OCI-LY3 (cell line): ENCODE data around the gene CCBE1.

ENCODE experiments used
- EZH2phosphoT487 ChIP-seq: fragments of 200-600 bp; shearing (Covaris generic); IDR thresholded peaks from 2 replicates; pipeline ENCODE4 v1.6.1; 2018; ENCODE audit warnings: antibody characterized with exemption, mixed run types, low read depth
- TF ChIP-seq, protein P1 (sequence below): fragments of 200-600, 300-600 bp; sonication (generic); IDR thresholded peaks from 2 replicates; pipeline ENCODE4 v1.5.1; 2014; ENCODE audit warnings: antibody characterized with exemption, low read length, low read depth

DNA sequence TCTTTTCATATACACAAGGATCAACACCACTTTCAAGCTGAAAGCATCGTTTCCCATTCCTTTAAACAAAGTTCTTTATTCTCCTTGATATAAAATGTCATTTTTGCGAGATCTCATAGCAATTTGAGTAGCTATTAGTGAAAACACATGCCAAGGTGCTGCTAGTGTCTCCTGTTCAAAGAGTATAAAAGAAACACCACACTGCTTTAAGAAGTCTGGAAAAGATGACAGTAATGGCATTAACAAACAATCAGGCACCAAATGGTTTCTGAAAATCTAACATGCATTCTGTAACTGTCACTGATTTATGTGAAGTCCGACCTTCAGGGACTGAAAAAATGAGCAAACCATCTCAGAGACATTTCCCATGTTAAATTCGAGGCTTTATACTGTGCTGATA, 2.4 kb downstream of the CCBE1 start:
- TF ChIP-seq, protein P1, sequence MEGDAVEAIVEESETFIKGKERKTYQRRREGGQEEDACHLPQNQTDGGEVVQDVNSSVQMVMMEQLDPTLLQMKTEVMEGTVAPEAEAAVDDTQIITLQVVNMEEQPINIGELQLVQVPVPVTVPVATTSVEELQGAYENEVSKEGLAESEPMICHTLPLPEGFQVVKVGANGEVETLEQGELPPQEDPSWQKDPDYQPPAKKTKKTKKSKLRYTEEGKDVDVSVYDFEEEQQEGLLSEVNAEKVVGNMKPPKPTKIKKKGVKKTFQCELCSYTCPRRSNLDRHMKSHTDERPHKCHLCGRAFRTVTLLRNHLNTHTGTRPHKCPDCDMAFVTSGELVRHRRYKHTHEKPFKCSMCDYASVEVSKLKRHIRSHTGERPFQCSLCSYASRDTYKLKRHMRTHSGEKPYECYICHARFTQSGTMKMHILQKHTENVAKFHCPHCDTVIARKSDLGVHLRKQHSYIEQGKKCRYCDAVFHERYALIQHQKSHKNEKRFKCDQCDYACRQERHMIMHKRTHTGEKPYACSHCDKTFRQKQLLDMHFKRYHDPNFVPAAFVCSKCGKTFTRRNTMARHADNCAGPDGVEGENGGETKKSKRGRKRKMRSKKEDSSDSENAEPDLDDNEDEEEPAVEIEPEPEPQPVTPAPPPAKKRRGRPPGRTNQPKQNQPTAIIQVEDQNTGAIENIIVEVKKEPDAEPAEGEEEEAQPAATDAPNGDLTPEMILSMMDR = no peak
- no peak for TF ChIP-seq EZH2phosphoT487
